HEK293 (cell line): Measurements from ENCODE around the gene WIPF3.
A peak's percentile ranks its signal among the peaks of the same experiment; 100 is the strongest.

Experiments
- CTCF ChIA-PET: fragments of 350-600 bp; formaldehyde crosslinking; extraction: SDS; loops from one replicate; lab custom pipeline; 2021; ENCODE audit warnings: antibody characterized with exemption; lab: Yijun Ruan, JAX
- POLR2A ChIA-PET: fragments of 300-600 bp; formaldehyde crosslinking; extraction: SDS; loops from one replicate; lab custom pipeline; 2020; ENCODE audit warnings: antibody characterized with exemption, inconsistent platforms; lab: Yijun Ruan, JAX
- H3K27ac ChIP-seq: fragments of 200-500 bp; sonication (Bioruptor generic); 2 replicates; pipeline ENCODE4 v1.5.1; 2014; ENCODE audit warnings: low read depth, low read length, control low read depth, inconsistent platforms; ENCODE audit errors: extremely low read depth
- H3K36me3 ChIP-seq, 2 experiments: fragments of 200-500 bp in 1 of 2; sonication (Bioruptor generic) in 1 of 2; 1 replicate in 1 of 2; 2 replicates in 1 of 2; pipeline ENCODE4 v1.5.1; 2014 to 2017; ENCODE audit warnings: inconsistent platforms in 2 of 2, low read length in 2 of 2; ENCODE audit not compliant: control insufficient read depth in 2 of 2, insufficient read depth in 1 of 2
- H3K4me1 ChIP-seq: fragments of 200-500 bp; sonication (Bioruptor generic); 2 replicates; pipeline ENCODE4 v1.5.1; 2014; ENCODE audit warnings: mild to moderate bottlenecking, low read length, inconsistent platforms; ENCODE audit not compliant: control insufficient read depth, insufficient read depth
- H3K4me3 ChIP-seq: 2 replicates; pipeline ENCODE4 v1.5.1; 2011; ENCODE audit warnings: low read depth, mild to moderate bottlenecking, control low read depth, low read length, moderate library complexity
- H3K9me3 ChIP-seq: fragments of 200-500 bp; sonication (Bioruptor generic); 2 replicates; pipeline ENCODE4 v1.5.1; 2014; ENCODE audit warnings: low read depth, low read length, inconsistent platforms; ENCODE audit not compliant: control insufficient read depth, insufficient read depth
- ATF2 ChIP-seq: fragments of 450-650 bp; formaldehyde crosslinking; IDR thresholded peaks from 2 replicates; pipeline ENCODE4 v1.5.1; 2016; ENCODE audit warnings: missing biosample characterization, missing genetic modification characterization, low read depth
- BCL11A ChIP-seq: fragments of 450-650 bp; formaldehyde crosslinking; IDR thresholded peaks from 2 replicates; pipeline ENCODE4 v1.5.1; 2016; ENCODE audit warnings: low read depth, missing biosample characterization, missing genetic modification characterization
- GLI4 ChIP-seq: fragments of 450-650 bp; formaldehyde crosslinking; IDR thresholded peaks from 2 replicates; pipeline ENCODE4 v1.5.1; 2016; ENCODE audit warnings: missing biosample characterization, missing genetic modification characterization
- GLIS2 ChIP-seq: fragments of 450-650 bp; formaldehyde crosslinking; IDR thresholded peaks from 2 replicates; pipeline ENCODE4 v1.5.1; 2016; ENCODE audit warnings: missing biosample characterization, missing genetic modification characterization
- KLF16 ChIP-seq: fragments of 450-650 bp; formaldehyde crosslinking; IDR thresholded peaks from 2 replicates; pipeline ENCODE4 v1.5.1; 2017; ENCODE audit warnings: missing biosample characterization, missing genetic modification characterization
- SALL2 ChIP-seq: fragments of 450-650 bp; formaldehyde crosslinking; IDR thresholded peaks from 2 replicates; pipeline ENCODE4 v1.5.0; 2017; ENCODE audit warnings: missing biosample characterization, mild to moderate bottlenecking, missing genetic modification characterization, borderline replicate concordance
- SCRT1 ChIP-seq: fragments of 450-650 bp; formaldehyde crosslinking; IDR thresholded peaks from 2 replicates; pipeline ENCODE4 v1.5.1; 2016; ENCODE audit warnings: missing biosample characterization, missing genetic modification characterization, borderline replicate concordance
- WT1 ChIP-seq: fragments of 450-650 bp; formaldehyde crosslinking; IDR thresholded peaks from 2 replicates; pipeline ENCODE4 v1.5.1; 2016; ENCODE audit warnings: missing biosample characterization, missing genetic modification characterization
- ZBTB21 ChIP-seq: fragments of 450-650 bp; formaldehyde crosslinking; IDR thresholded peaks from 2 replicates; pipeline ENCODE4 v1.5.1; 2017; ENCODE audit warnings: missing biosample characterization, missing genetic modification characterization
- ZFP37 ChIP-seq: fragments of 450-650 bp; formaldehyde crosslinking; IDR thresholded peaks from 2 replicates; pipeline ENCODE4 v1.5.1; 2016; ENCODE audit warnings: missing biosample characterization, missing genetic modification characterization
- ZNF133 ChIP-seq: fragments of 450-650 bp; formaldehyde crosslinking; IDR thresholded peaks from 2 replicates; pipeline ENCODE4 v1.5.1; 2016; ENCODE audit warnings: missing biosample characterization, missing genetic modification characterization
- ZNF146 ChIP-seq: fragments of 450-650 bp; formaldehyde crosslinking; IDR thresholded peaks from 2 replicates; pipeline ENCODE4 v1.5.1; 2016; ENCODE audit warnings: missing biosample characterization, missing genetic modification characterization
- ZNF221 ChIP-seq: fragments of 450-650 bp; formaldehyde crosslinking; IDR thresholded peaks from 2 replicates; pipeline ENCODE4 v1.5.1; 2017; ENCODE audit warnings: missing biosample characterization, missing genetic modification characterization, borderline replicate concordance
- ZNF341 ChIP-seq: fragments of 450-650 bp; formaldehyde crosslinking; IDR thresholded peaks from 2 replicates; pipeline ENCODE4; 2016; ENCODE audit warnings: low read depth, missing biosample characterization, missing genetic modification characterization
- ZNF398 ChIP-seq: fragments of 450-650 bp; formaldehyde crosslinking; IDR thresholded peaks from 2 replicates; pipeline ENCODE4 v1.5.1; 2017; ENCODE audit warnings: missing biosample characterization, missing genetic modification characterization
- ZNF423 ChIP-seq: fragments of 450-650 bp; formaldehyde crosslinking; IDR thresholded peaks from 2 replicates; pipeline ENCODE4 v1.5.1; 2016; ENCODE audit warnings: missing biosample characterization, missing genetic modification characterization
- ZNF514 ChIP-seq: fragments of 450-650 bp; formaldehyde crosslinking; IDR thresholded peaks from 2 replicates; pipeline ENCODE4 v1.5.1; 2016; ENCODE audit warnings: missing biosample characterization, missing genetic modification characterization
- ZNF585B ChIP-seq: fragments of 450-650 bp; formaldehyde crosslinking; IDR thresholded peaks from 2 replicates; pipeline ENCODE4 v1.5.1; 2016; ENCODE audit warnings: missing biosample characterization, missing genetic modification characterization
- ZNF626 ChIP-seq: fragments of 450-650 bp; sonication (Bioruptor Pico); formaldehyde crosslinking; IDR thresholded peaks from 2 replicates; pipeline ENCODE4 v1.5.1; 2018; ENCODE audit warnings: missing biosample characterization, missing genetic modification characterization, inconsistent platforms
- ZNF645 ChIP-seq: fragments of 450-650 bp; formaldehyde crosslinking; IDR thresholded peaks from 2 replicates; pipeline ENCODE4; 2016; ENCODE audit warnings: missing biosample characterization, missing genetic modification characterization
- ZNF654 ChIP-seq: fragments of 450-650 bp; formaldehyde crosslinking; IDR thresholded peaks from 2 replicates; pipeline ENCODE4 v1.5.1; 2016; ENCODE audit warnings: low read depth, missing biosample characterization, missing genetic modification characterization
- ZNF664 ChIP-seq: fragments of 450-650 bp; formaldehyde crosslinking; IDR thresholded peaks from 2 replicates; pipeline ENCODE4 v1.5.1; 2016; ENCODE audit warnings: missing biosample characterization, missing genetic modification characterization
- ZNF677 ChIP-seq: fragments of 450-650 bp; IDR thresholded peaks from 2 replicates; pipeline ENCODE4 v1.5.0; 2018; ENCODE audit warnings: missing biosample characterization, mild to moderate bottlenecking, missing genetic modification characterization, moderate library complexity
- ZNF747 ChIP-seq: fragments of 450-650 bp; formaldehyde crosslinking; IDR thresholded peaks from 2 replicates; pipeline ENCODE4 v1.5.1; 2016; ENCODE audit warnings: missing biosample characterization, missing genetic modification characterization

Gene WIPF3

GRCh38 chr7:29895559-29895958 is 89.3 kb downstream of the WIPF3 start:
- no peak overlapping the region for H3K27ac ChIP-seq
- no peak overlapping the region for H3K4me3 ChIP-seq
- TF ChIP-seq ZNF654 (tag by site-specific recombination) (no peak), GLIS2 (tag by site-specific recombination) (no peak), KLF16 (tag by site-specific recombination) (no peak), ZFP37 (no peak), WT1 (no peak), ZNF626 (no peak)
- ChIA-PET CTCF (no interaction called here), POLR2A (no interaction called here)
- H3K4me1 ChIP-seq = peaks cover 5% of the 10 kb centered on the region; the same call in 1 of the 2 replicates
- H3K9me3 ChIP-seq = no peaks in the 10 kb centered on the region; the same call in 1 of the 2 replicates
- no peaks in the 10 kb centered on the region for H3K36me3 ChIP-seq

GRCh38 chr7:29896685-29897411 is 90.5 kb downstream of the WIPF3 start:
- TF ChIP-seq SCRT1 (tag by site-specific recombination) (no peak), ZNF221 (tag by site-specific recombination) (no peak), ZNF146 (peak; percentile 44; the same call in 1 of the 2 replicates), BCL11A (tag by site-specific recombination) (no peak), SALL2 (no peak), ZNF585B (no peak), ZNF133 (tag by site-specific recombination) (no peak), ZNF677 (tag by site-specific recombination) (no peak), ZNF514 (tag by site-specific recombination) (no peak), ZNF645 (tag by site-specific recombination) (no peak), ZNF423 (tag by site-specific recombination) (no peak), ZBTB21 (tag by site-specific recombination) (no peak), ZNF341 (no peak), ZNF664 (no peak), ZNF747 (tag by site-specific recombination) (no peak), GLI4 (no peak), ATF2 (tag by site-specific recombination) (peak; percentile 56), ZNF398 (tag by site-specific recombination) (no peak)
- TF ChIP-seq, all 188 proteins: peak for 2
- peaks cover 5% of the 10 kb centered on the region; the same call in 1 of the 2 replicates for H3K4me1 ChIP-seq
- H3K4me3 ChIP-seq = no peak overlapping the region
- no peak overlapping the region for H3K27ac ChIP-seq
- ChIA-PET POLR2A (no interaction called here), CTCF (no interaction called here)
- H3K9me3 ChIP-seq = no peaks in the 10 kb centered on the region; the same call in 1 of the 2 replicates
- H3K36me3 ChIP-seq = no peaks in the 10 kb centered on the region
